GM18858 (cell line): ENCODE results near the gene LRRC8E.
"Not testable (repeated sequence)": the region's sequence is repeated elsewhere in the genome, so short reads cannot be mapped to it uniquely, and the experiment has no call there.

Experiments used
- ATAC-seq: cut with Tn5 transposase; IDR thresholded peaks from one replicate; pipeline ENCODE4 v1.9.1; 2021; ENCODE audit not compliant: unreplicated experiment

The LRRC8E gene

DNA sequence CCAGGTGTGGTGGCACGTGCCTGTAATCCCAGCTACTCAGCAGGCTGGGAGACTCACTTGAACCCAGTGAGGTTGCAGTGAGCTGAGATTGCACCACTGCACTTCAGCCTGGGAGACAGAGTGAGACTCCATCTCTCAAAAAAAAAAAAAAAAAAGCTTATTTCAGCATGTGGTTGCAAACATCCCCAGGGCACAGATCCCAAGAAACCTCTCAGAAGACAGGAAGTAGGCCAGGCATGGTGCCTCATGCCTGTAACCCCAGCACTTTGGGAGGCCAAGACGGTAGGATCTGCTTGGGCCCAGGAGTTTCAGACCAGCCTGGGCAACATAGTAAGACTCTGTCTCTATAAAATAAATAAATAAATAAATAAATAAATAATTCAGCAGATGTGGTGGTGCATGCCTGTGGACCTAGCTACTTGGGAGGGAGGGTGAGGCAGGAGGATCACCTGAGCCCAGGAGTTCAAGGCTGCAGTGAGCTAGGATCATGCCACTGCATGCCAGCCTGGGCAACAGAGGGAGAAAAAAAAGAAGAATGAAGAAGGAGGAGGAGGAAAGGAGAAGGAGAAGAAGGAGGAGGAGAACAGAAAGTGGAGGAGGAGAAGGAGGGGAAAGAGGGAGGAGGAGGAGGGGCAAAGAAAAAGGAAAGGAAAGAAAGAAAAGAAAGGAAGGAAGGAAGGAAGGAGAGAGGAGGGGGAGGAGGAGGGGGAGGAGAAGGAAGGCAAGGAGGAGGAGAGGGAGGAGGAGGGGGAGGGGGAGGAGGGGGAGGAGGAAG is 4.3 kb upstream of the LRRC8E start:
- no peak for ATAC-seq

DNA sequence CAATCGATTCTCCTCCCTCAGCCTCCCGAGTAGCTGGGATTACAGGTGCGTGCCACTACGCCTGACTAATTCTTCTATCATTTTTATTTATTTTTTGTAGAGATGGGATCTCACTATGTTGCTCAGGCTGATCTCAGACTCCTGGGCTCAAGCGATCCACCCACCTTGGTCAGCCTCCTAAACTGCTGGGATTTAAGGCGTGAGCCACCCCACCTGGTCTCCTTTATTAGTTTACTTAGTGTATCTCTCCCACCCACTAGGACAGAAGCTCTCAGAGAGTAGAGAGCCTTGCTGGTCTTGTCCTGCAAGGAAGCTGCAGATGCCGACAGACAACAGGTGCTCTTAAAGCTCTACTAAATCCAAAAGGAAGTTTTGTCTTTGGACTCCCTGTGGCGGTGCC is 2.5 kb upstream of the LRRC8E start:
- ATAC-seq: no peak

DNA sequence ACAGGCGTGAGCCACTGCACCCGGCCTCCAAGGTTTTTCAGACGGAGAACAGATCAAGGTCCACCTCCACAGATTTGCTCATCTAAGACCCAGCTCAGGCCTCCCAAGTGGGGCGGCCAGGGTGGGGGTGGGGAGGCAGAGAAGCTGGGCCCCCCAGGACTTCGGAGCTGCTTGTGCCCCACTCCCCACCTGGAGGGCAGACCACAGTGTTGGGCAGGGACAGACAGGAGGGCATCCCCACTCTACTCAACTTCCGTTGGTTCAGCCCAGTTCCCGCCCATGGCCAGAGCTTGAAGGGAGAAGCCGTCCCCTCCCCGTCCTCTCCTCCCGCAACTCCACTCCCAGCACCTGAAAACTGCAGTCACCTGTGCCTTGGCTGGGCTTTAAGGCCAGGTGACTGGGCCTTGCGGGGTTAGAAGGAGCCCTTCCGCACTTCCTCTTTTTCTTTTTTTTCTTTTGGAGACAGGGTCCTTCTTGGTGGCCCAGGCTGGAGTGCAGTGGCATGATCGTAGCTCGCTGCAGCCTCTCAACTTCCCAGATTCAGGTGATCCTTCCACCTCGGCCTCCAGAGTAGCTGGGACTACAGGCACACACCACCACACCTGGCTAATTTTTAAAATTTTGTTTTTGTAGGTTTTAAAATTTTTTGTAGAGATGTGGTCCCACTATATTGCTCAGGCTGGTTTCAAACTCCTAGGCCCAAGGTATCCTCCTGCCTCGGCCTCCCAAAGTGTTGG is 734 bp upstream of the LRRC8E start:
- no peak for ATAC-seq

DNA sequence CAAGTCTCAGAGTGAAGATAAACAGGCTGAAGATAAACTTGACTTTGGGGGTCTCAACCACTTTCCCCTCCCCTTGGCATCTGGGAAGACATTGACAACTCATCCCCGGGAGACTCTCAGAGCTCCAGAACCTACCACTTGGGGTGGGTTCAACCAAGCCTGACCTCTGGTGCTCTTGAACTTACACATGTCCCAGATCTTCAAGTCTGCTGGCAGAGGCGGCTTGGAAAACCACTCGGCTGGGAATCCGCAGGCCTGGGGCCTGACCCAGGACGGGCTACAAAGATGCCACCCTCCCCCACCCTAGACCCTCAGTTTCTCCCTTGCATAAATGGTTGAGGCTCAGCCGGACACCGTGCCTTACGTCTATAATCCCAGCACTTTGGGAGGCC is 512 bp downstream of the LRRC8E start:
- ATAC-seq: no peak

DNA sequence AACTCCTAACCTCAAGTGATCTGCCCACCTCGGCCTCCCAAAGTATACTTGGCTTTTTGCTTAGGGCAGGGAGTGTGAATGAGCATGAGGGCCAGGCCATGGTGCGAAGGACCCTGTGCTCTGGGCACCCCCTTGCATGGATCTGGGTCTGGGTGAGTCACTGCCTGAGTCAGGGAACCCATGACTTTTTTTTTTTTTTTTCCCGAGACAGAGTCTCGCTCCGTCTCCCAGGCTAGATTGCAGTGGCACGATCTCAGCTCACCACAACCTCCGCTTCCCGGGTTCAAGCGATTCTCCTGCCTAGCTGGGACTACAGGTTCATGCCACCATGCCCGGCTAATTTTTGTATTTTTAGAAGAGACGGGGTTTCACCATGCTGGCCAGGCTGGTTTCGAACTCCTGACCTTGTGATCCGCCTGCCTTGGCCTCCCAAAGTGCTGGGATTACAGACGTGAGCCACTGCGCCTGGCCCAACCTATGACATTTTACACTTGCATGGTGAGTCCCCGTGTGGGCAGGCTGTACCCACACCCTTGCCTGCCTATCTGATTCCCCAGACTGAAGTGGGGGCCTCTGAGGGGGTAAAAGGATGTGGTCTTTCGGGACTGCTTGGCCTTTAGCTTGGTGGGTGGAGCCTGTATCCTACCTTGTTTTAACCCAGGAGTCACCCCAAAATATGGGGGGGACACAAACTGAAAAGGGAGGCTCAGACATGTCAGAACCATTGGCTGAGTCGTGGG is 5.2 kb downstream of the LRRC8E start:
- ATAC-seq: not testable (repeated sequence)

DNA sequence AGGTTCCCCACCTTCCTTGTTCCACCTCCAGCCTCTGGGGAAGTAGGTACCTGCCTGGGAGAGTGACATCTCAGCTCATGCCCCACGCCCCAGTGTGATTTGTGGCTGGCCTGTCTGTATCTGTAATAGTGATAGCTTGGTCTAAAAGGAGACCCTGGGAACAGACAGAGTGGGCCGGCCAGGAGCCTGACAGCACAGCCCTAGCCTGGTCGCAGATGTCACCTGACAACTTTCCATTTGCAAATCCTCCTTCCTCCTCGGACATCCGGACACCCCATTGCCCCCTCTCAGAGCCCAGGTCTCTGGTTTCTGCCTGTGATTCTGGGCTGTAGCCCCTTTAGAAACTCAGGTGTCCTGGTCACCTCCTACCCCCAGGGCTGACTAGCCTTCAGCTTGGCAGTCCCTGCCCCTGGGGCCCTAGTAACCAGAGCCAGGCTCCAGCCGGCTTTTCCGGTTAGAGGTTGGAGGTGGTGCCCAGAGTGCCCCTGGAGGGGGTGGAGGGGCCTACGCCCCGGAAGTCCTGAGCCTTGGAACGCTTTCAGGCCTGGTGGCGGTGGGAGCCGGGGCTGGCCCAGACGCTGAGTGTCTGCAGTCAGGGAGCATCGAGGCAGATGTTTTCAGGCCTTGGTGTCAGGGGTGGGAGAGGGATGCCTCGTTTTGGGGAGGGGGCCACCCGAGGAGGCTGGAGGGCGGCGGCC is 6.5 kb downstream of the LRRC8E start:
- ATAC-seq: no peak

DNA sequence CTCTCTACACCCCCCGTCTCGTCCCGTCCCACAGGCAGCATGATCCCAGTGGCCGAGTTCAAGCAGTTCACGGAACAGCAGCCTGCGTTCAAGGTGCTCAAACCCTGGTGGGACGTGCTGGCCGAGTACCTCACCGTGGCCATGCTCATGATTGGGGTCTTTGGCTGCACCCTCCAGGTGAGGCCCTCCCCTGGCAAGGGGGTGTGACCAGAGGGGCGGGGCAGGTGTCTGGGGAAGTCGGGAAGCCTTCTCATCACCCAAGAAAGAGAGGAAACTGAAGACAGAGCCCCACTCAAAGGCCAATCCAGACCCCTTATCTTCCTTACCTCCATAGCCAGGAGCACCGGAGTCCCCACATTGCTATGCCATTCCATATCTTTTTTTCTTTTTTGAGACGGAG is 7.3 kb downstream of the LRRC8E start:
- ATAC-seq: no peak

DNA sequence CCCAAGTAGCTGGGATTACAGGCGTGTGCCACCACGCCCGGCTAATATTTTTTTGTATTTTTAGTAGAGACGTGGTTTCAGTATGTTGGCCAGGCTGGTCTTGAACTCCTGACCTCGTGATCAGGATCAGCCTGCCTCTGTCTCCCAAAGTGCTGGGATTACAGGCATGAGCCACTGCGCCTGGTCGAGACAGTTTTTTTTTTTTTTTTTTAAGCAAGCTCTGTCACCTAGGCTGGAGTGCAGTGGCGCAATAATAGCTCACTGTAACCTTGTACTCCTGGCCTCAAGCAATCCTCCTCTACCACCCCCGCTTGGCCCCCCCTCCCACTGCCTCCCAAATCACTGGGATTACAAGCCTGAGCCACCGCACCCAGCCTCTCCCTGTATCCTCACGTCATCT is 9.0 kb downstream of the LRRC8E start:
- no peak for ATAC-seq

DNA sequence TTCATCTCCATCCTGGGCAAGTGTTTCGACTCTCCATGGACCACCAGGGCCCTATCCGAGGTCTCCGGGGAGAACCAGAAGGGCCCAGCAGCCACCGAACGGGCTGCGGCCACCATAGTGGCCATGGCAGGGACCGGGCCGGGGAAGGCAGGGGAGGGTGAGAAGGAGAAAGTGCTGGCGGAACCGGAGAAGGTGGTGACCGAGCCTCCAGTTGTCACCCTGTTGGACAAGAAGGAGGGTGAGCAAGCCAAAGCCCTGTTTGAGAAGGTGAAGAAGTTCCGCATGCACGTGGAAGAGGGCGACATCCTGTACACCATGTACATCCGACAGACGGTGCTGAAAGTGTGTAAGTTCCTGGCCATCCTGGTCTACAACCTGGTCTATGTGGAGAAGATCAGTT is 10.7 kb downstream of the LRRC8E start:
- ATAC-seq: no peak

DNA sequence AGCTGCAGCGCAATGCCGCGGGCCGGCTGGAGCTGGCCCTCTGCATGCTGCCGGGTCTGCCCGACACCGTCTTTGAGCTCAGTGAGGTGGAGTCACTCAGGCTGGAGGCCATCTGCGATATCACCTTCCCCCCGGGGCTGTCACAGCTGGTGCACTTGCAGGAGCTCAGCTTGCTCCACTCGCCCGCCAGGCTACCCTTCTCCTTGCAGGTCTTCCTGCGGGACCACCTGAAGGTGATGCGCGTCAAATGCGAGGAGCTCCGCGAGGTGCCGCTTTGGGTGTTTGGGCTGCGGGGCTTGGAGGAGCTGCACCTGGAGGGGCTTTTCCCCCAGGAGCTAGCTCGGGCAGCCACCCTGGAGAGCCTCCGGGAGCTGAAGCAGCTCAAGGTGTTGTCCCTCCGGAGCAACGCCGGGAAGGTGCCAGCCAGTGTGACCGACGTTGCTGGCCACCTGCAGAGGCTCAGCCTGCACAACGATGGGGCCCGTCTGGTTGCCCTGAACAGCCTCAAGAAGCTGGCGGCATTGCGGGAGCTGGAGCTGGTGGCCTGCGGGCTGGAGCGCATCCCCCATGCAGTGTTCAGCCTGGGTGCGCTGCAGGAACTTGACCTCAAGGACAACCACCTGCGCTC is 11.6 kb downstream of the LRRC8E start:
- no peak for ATAC-seq

DNA sequence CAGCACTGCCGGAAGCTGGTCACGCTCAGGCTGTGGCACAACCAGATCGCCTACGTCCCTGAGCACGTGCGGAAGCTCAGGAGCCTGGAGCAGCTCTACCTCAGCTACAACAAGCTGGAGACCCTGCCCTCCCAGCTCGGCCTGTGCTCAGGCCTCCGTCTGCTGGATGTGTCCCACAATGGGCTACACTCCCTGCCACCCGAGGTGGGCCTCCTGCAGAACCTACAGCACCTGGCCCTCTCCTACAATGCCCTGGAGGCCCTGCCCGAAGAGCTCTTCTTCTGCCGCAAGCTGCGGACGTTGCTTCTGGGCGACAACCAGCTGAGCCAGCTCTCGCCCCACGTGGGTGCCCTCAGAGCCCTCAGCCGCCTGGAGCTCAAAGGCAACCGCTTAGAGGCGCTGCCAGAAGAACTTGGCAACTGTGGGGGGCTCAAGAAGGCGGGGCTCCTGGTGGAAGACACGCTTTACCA is 12.1 kb downstream of the LRRC8E start:
- no peak for ATAC-seq

DNA sequence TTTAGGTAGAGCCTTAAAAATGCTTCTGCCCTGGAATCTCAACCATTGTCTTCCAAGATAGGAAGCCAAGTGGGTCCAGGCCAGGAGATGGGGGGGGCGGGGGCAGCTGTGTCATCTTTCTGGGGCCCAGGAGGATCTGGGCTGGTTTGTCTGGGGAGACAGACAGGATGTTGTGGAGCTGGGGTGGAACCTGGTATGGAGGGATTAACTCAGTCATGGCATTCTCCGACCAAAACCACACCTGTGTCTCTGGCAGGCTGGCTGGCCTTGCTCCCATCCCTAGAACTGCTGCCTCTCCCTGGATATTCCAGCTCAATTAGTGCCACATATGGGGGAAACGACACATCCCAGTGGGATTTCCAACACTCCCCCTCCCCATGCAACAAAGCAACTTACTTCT is 12.6 kb downstream of the LRRC8E start:
- ATAC-seq: no peak

DNA sequence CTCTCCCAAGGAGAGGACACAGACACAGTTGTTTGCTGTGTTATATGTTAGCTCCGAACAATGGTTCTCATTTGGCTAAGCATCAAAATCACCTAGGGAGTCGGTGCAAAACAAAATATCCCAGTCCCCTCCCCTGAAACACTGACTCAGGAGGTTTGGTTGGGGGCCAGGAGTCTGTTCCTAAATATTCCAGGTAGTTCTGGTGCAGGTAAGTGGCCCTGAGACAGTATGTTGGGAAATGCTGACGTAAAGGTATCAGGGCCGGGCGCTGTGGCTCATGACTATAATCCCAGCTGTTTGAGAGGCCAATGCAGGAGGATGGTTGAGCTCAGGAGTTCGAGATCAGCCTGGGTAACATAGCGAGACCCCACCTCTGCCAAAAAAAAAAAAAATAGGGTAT is 13.0 kb downstream of the LRRC8E start:
- ATAC-seq: no peak

DNA sequence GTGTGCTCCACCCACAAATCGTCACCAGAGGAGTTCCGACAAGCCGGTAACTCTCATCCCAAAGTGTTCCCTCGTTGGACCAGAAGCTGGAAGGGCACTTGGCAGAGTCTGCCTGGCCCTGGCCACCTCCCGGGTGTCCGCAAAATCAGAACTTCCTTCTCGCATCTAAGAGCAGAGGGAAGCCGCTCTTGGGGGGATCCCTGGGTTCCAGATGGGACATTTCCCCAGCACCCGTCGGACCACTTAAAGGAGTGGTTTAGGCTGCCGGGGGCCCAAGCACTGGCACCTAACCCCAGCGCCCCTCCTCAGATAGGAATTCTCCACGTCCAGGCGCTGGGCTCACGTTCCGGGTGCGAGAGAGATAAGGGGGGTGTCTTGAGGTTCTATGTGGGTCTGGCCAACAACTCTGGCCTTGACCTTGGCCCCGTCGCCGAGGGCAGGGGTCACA is 14.5 kb downstream of the LRRC8E start:
- ATAC-seq: no peak

DNA sequence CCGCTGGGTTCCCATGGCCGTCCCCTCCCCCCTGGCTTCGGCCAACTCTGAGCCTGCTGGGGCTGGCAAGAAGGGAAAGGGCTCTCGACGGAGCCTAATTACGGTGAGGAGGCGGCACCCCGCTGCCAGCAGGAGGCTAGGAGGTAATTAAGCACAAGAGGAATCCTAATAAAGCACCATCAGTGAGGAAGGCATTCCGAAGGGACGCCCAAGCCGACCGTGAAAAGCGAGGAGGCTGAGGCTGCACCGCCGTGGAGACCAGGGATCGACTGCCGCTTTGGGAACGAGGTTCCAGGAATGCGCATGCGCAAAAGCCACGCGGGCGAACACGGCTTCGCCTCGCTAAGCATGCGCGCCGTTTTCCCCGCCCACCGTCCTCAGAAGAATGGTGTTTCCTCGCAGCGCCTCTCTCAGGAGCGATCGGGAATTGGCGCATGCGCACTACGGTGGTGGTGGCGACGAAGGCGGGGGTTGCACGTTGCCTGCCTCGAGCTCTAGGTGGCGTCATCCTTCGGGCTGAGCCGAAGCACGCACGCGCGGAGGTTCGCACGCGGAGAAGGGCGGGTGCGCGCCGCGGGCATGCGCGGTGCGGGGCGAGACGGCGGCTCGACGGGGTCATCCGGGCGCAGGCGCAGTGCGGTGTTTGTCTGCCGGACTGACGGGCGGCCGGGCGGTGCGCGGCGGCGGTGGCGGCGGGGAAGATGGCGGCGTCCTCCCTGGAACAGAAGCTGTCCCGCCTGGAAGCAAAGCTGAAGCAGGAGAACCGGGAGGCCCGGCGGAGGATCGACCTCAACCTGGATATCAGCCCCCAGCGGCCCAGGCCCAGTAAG is 15.1 kb downstream of the LRRC8E start, which contains the start of gene MAP2K7:
MAP2K7 (plus strand) TSS at position 634 of the 830 bp plus-strand sequence; CDS start at position 702, 68 bp downstream.
- ATAC-seq: peak; percentile 60

DNA sequence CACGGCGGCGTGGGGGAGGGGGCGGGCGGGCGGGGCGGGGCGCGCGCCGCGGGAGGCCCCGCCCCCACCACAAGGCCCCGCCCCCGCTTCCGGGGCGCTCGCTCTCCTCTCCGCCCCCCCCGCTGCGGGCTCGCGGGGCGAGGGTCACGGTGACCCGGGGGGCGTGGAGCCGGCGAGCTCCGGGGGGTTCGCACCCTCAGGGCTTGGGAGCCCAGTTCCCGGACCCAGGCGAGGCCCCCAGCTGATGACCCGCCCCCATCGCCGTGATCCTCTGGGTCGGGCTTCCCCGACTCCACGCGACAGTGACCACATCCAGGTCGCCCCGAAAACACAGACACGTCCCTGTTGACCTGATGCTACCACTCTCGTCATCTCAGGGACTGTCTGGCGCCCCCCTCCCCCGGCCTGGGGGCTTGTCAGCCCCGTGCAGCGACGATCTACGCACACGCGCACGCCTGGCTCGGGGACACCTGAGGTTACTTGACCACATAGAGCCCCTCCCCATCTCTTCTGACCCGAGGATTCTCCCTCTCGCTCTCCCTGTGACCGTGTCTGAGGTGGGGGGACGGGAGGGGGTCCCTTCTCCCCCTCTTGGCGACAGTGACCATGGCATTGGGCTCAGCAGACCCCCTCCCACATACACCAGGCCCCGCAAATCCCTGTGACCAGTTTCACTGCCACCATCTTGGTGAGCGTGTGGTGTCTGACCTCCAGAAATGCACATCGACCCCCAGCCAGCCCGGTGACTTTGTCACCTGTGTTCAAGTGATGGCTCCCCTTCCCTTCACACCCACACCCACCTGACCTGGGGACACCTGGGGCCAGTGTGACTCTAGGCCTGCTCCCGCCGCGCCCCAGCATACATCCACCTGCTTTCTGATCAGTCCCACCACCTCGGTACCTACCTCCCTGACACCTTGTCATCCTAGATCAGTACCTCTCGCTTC is 16.0 kb downstream of the LRRC8E start:
- peak; percentile 14 for ATAC-seq

DNA sequence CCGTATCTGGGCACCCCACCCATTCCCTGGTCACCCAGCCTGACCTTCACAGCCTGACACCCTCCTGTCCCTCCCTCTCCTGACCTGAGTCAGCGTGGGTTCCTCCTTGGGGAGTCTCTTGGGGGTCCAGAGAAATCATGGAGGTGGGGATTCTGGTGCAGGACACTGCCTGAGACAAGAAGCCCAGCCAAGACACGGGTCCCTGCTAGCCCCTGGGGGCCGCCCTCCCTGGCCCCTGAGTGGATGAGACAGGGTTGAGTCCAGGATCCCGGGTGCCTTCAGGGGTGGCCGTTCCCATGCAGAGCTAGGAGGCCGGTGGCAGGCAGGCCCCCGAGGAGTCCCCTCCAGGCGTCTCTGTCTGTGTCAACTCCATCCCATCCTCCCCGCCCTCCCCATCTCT is 17.0 kb downstream of the LRRC8E start:
- no peak for ATAC-seq

DNA sequence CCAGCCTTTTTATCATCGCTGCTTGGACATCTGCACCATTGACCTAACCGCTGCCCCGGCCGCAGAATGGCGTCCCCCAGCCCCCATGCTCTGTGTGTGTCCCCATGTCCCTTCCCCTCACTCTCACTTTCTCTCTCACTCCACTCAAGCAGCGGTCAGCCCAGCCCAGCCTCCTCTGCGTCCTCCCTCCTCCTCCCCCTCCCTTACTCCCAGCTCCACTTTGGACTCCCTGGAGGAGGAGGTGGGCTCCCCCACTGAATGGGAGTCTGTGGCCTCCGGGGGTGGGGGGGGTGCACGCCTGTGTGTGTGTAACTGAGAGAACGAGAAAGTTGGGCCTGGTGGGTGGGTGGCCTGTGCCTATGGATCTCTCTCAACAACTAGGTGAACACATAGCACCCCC is 17.5 kb downstream of the LRRC8E start:
- no peak for ATAC-seq

DNA sequence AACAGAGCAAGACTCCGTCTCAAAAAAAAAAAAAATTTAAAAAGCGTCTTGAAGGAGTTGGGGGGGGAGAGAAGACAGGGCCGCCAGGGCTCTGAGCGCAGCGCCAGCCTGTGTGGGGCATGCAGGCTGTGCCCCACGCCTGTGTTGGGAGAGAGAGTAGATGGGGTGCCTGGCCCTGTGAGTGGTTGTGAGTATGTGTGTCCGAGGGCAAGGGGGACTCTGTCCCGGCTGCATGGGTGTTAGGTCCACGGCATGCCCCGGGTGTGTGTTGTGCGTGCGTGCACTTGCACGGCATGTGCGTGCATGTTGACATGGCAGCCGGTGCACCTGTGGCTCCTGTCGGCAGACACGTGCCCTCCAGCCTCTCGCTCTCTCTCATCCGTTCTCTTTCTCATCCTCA is 18.8 kb downstream of the LRRC8E start:
- ATAC-seq: no peak
